HepG2 (cell line): Measurements from ENCODE around the gene C19orf85. TPM values are rescaled to one million over a fixed set of nuclear protein-coding genes. Genes with fewer than 3 reads are reported as not detected.
A peak's percentile ranks its signal among the peaks of the same experiment; 100 is the strongest.

Experiments used
- CBX2 ChIP-seq, 2 experiments: fragments of 200-600 bp in 1 of 2; sonication (generic); formaldehyde crosslinking in 1 of 2; IDR thresholded peaks; 2 replicates each; pipeline versions ENCODE4 v1.7.0 to v1.8.1; 2018 to 2022; ENCODE audit warnings: low read depth in 2 of 2, low read length in 1 of 2, mild to moderate bottlenecking in 1 of 2, missing genetic modification reagents in 1 of 2
- DMTF1 ChIP-seq: sonication (generic); formaldehyde crosslinking; IDR thresholded peaks from 2 replicates; pipeline ENCODE4 v1.4.0; 2020; ENCODE audit warnings: mild to moderate bottlenecking, missing genetic modification reagents
- NFYC ChIP-seq: IDR thresholded peaks from 2 replicates; pipeline ENCODE4 v1.6.1; 2016; ENCODE audit warnings: missing genetic modification reagents, missing compliant biosample characterization
- RFXAP ChIP-seq: sonication (generic); formaldehyde crosslinking; IDR thresholded peaks from 2 replicates; pipeline ENCODE4 v1.4.0; 2020; ENCODE audit warnings: missing genetic modification reagents, borderline replicate concordance
- SNAPC4 ChIP-seq: sonication (generic); formaldehyde crosslinking; IDR thresholded peaks from 2 replicates; pipeline ENCODE4 v1.4.0; 2020; ENCODE audit warnings: mild to moderate bottlenecking, missing genetic modification reagents
- ZBTB10 ChIP-seq: sonication (generic); formaldehyde crosslinking; IDR thresholded peaks from 2 replicates; pipeline ENCODE4 v1.4.0; 2020; ENCODE audit warnings: missing genetic modification reagents, borderline replicate concordance
- ZBTB21 ChIP-seq: sonication (generic); formaldehyde crosslinking; IDR thresholded peaks from 2 replicates; pipeline ENCODE4 v1.4.0; 2020; ENCODE audit warnings: missing genetic modification reagents
- ZBTB25 ChIP-seq: IDR thresholded peaks from 2 replicates; pipeline ENCODE4 v1.6.1; 2018; ENCODE audit warnings: missing genetic modification reagents
- ZBTB3 ChIP-seq: sonication (generic); formaldehyde crosslinking; IDR thresholded peaks from 2 replicates; pipeline ENCODE4 v1.4.0; 2020; ENCODE audit warnings: low read depth, mild to moderate bottlenecking, moderate library complexity, missing genetic modification reagents, borderline replicate concordance
- ZMYM2 ChIP-seq: sonication (generic); formaldehyde crosslinking; IDR thresholded peaks from 2 replicates; pipeline ENCODE4 v1.8.0; 2022; ENCODE audit warnings: mild to moderate bottlenecking, missing genetic modification reagents
- ZNF382 ChIP-seq: sonication (generic); formaldehyde crosslinking; IDR thresholded peaks from 2 replicates; pipeline ENCODE4 v1.5.0; 2020; ENCODE audit warnings: missing genetic modification reagents, mild to moderate bottlenecking, borderline replicate concordance
- ZNF616 ChIP-seq: sonication (generic); formaldehyde crosslinking; IDR thresholded peaks from 2 replicates; pipeline ENCODE4 v1.5.0; 2020; ENCODE audit warnings: low read depth, mild to moderate bottlenecking, missing genetic modification reagents
- ZNF773 ChIP-seq: sonication (generic); formaldehyde crosslinking; IDR thresholded peaks from 2 replicates; pipeline ENCODE4 v1.4.0; 2020; ENCODE audit warnings: missing genetic modification reagents, borderline replicate concordance
- ZNF800 ChIP-seq: sonication (generic); formaldehyde crosslinking; IDR thresholded peaks from 2 replicates; pipeline ENCODE4 v1.4.0; 2020; ENCODE audit warnings: missing genetic modification reagents
- polyA plus RNA-seq, 8 experiments: library from polyadenylated mRNA; depleted of rRNA in 3 of 8; stranded (reverse) in 7 of 8; unstranded in 1 of 8; fragments of >200 nt; fragmentation: Illumina TruSeq in 4 of 8; extraction: Trizol in 4 of 8; gene quantifications; 2 replicates each; pipeline versions ENCODE4 v1.2.1 to v1.2.3, GENCODE V29; 2011 to 2016; ENCODE audit warnings: low read depth in 4 of 8, missing spikeins in 1 of 8, mixed read lengths in 1 of 8; ENCODE audit not compliant: insufficient read depth in 1 of 8
- total RNA-seq, 5 experiments: library from RNA; depleted of rRNA; stranded (reverse); fragments of >200 nt; fragmentation: Illumina TruSeq; extraction: Trizol; gene quantifications; 2 replicates each; pipeline ENCODE4 v1.2.3, GENCODE V29; 2016; ENCODE audit warnings: low read depth in 1 of 5

C19orf85 gene
- total and polyA plus RNA-seq, 2 of the 13 experiments (the other 11 are each of a cell fraction or from before 2014, with no cell fraction given): not detected

GRCh38 chr19:55476100-55476775 is 11.7 kb upstream of the C19orf85 start, which contains the start of gene ZNF628 (continued):
- TF ChIP-seq RFXAP (CRISPR knock-in tag) (peak; percentile 77), ZBTB10 (CRISPR knock-in tag) (peak; percentile 78), NFYC (CRISPR knock-in tag) (peak; percentile 96), ZNF773 (CRISPR knock-in tag) (peak; percentile 90; the same call in 1 of the 2 replicates), ZNF800 (CRISPR knock-in tag) (no peak), DMTF1 (no peak), ZBTB25 (CRISPR knock-in tag) (peak; percentile 98), SNAPC4 (CRISPR knock-in tag) (peak; percentile 88), ZBTB3 (CRISPR knock-in tag) (no peak), ZMYM2 (CRISPR knock-in tag) (peak; percentile 81), ZNF616 (peak; percentile 77; the same call in 1 of the 2 replicates), CBX2 (IDR thresholded peaks at IDR 0.05; ENCODE audit: low read depth, low read length) (no peak), CBX2 (CRISPR knock-in tag; IDR thresholded peaks at IDR 0.05; ENCODE audit: low read depth) (no peak), ZNF382 (no peak), ZBTB21 (CRISPR knock-in tag) (no peak)
